Caco-2 (cell line): ENCODE data around the gene STT3B. TPM values are rescaled to one million over a fixed set of nuclear protein-coding genes. Genes with fewer than 3 reads are reported as not detected.

ENCODE experiments used
- BruUV-seq: library from RNA; stranded (reverse); fragments of 400-500 nt; replicated peaks from 2 replicates; lab custom pipeline; 2021; lab: Mats Ljungman, UMichigan
- CTCF ChIA-PET: fragments of 300-600 bp; sonication (Branson Sonifier 250); formaldehyde crosslinking; loops from one replicate; lab custom pipeline; 2022; ENCODE audit warnings: antibody characterized with exemption; lab: Charles Lee
- POLR2A ChIA-PET: fragments of 300-600 bp; sonication (Branson Sonifier 250); formaldehyde crosslinking; loops from one replicate; lab custom pipeline; 2022; ENCODE audit warnings: antibody characterized with exemption; lab: Charles Lee
- DNase-seq, 2 experiments: peaks; one replicate each; pipeline versions ENCODE4 v3.0.0 to v3.0.0-alpha.2; 2020 to 2022
- H3K27me3 ChIP-seq: replicated peaks from 2 replicates; pipeline ENCODE4 v1.6.0; 2011; ENCODE audit warnings: low read length; ENCODE audit not compliant: control insufficient read depth, insufficient read depth
- H3K36me3 ChIP-seq: 2 replicates; pipeline ENCODE4 v1.5.1; 2011; ENCODE audit warnings: low read length; ENCODE audit not compliant: control insufficient read depth, insufficient read depth
- H3K4me1 ChIP-seq: fragments of 250-450 bp; sonication (Bioruptor Pico); 2 replicates; pipeline ENCODE4 v1.5.1; 2020; ENCODE audit warnings: mild to moderate bottlenecking
- H3K4me3 ChIP-seq: 2 replicates; pipeline ENCODE4 v1.5.1; 2011; ENCODE audit warnings: low read depth, mild to moderate bottlenecking, control low read depth, low read length
- H3K9me3 ChIP-seq: fragments of 250-450 bp; sonication (Bioruptor Pico); 2 replicates; pipeline ENCODE4 v1.5.1; 2020; ENCODE audit warnings: mild to moderate bottlenecking, moderate library complexity
- H3K27ac Mint-ChIP-seq: one replicate; pipeline ENCODE4 v1.8.0; 2022; ENCODE audit warnings: mixed read lengths; ENCODE audit not compliant: unreplicated experiment
- H3K27me3 Mint-ChIP-seq: one replicate; pipeline ENCODE4 v1.8.0; 2022; ENCODE audit warnings: mixed read lengths; ENCODE audit not compliant: insufficient read depth, unreplicated experiment
- H3K36me3 Mint-ChIP-seq: one replicate; pipeline ENCODE4 v1.8.0; 2022; ENCODE audit warnings: mild to moderate bottlenecking, mixed read lengths; ENCODE audit not compliant: insufficient read depth, unreplicated experiment
- H3K4me1 Mint-ChIP-seq: one replicate; pipeline ENCODE4 v1.8.0; 2022; ENCODE audit warnings: low read depth, mixed read lengths; ENCODE audit not compliant: unreplicated experiment
- H3K4me3 Mint-ChIP-seq: one replicate; pipeline ENCODE4 v1.8.0; 2022; ENCODE audit warnings: mild to moderate bottlenecking, moderate library complexity, mixed read lengths; ENCODE audit not compliant: unreplicated experiment
- H3K9me3 Mint-ChIP-seq: one replicate; pipeline ENCODE4 v1.8.0; 2022; ENCODE audit warnings: mixed read lengths; ENCODE audit not compliant: unreplicated experiment
- intact Hi-C: fragments of 100-400 bp; cut with micrococcal nuclease; formaldehyde crosslinking; loops from one replicate; pipeline ENCODE4 v1.10.0; 2022; ENCODE audit not compliant: unreplicated experiment
- total RNA-seq: library from RNA; stranded (reverse); gene quantifications from 2 replicates; pipeline ENCODE4 v1.2.3, GENCODE V29; 2022
- TF ChIP-seq, protein P1 (sequence below), 2 experiments: fragments of 200-600 bp in 1 of 2; IDR thresholded peaks; 1 replicate in 1 of 2; 2 replicates in 1 of 2; pipeline versions ENCODE4 v1.5.1 to v1.8.0; 2011 to 2022; ENCODE audit warnings: antibody characterized with exemption in 1 of 2, control low read depth in 1 of 2, inconsistent platforms in 1 of 2, low read depth in 1 of 2, low read length in 1 of 2, mild to moderate bottlenecking in 1 of 2, moderate library complexity in 1 of 2; ENCODE audit not compliant: insufficient read depth in 1 of 2, severe bottlenecking in 1 of 2, unreplicated experiment in 1 of 2

Gene STT3B
- total RNA-seq, 1 experiment from 2014 or later = 162 TPM

DNA sequence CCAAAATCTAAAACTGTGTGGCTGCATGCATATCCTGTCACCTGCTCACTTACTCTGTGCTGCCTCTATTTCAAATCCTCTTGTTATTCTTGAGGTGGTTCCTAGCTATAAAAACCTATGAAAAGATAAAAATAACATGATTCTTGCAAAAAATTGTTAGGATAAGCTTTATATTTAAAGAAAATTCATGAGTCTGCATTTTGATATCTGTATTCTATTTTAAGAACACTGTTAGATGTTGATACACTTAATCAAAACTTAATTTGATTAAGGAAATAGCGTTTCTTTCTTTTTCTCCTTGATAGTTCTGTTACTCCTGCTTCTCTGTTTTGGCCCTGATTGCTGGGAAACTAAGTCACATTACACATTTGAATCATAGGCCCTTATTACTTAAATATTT, 22.5 kb downstream of the STT3B start:
- Histone ChIP-seq H3K36me3 (no peaks in the 10 kb centered on the region), H3K27me3 (no peaks in the 10 kb centered on the region), H3K4me1 (no peaks in the 10 kb centered on the region), H3K4me3 (no peak overlapping the region), H3K9me3 (no peaks in the 10 kb centered on the region)
- TF ChIP-seq, protein P1, sequence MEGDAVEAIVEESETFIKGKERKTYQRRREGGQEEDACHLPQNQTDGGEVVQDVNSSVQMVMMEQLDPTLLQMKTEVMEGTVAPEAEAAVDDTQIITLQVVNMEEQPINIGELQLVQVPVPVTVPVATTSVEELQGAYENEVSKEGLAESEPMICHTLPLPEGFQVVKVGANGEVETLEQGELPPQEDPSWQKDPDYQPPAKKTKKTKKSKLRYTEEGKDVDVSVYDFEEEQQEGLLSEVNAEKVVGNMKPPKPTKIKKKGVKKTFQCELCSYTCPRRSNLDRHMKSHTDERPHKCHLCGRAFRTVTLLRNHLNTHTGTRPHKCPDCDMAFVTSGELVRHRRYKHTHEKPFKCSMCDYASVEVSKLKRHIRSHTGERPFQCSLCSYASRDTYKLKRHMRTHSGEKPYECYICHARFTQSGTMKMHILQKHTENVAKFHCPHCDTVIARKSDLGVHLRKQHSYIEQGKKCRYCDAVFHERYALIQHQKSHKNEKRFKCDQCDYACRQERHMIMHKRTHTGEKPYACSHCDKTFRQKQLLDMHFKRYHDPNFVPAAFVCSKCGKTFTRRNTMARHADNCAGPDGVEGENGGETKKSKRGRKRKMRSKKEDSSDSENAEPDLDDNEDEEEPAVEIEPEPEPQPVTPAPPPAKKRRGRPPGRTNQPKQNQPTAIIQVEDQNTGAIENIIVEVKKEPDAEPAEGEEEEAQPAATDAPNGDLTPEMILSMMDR (IDR thresholded peaks at IDR 0.05; ENCODE audit: insufficient read depth in 1 of 2, low read depth in 1 of 2, low read length in 1 of 2, severe bottlenecking in 1 of 2, unreplicated experiment in 1 of 2) = no peak
- peaks cover 19% of the 10 kb centered on the region for H3K4me1 Mint-ChIP-seq
- ChIA-PET POLR2A (no interaction called here), CTCF (no interaction called here)
- BruUV-seq = no TSS peak
- H3K27ac Mint-ChIP-seq = no peak overlapping the region
- no peaks in the 10 kb centered on the region for H3K9me3 Mint-ChIP-seq
- no peaks in the 10 kb centered on the region for H3K27me3 Mint-ChIP-seq
- H3K36me3 Mint-ChIP-seq = peaks cover 10% of the 10 kb centered on the region
- no peak overlapping the region for H3K4me3 Mint-ChIP-seq
- intact Hi-C loops = no loop called here
- no peak for DNase-seq

DNA sequence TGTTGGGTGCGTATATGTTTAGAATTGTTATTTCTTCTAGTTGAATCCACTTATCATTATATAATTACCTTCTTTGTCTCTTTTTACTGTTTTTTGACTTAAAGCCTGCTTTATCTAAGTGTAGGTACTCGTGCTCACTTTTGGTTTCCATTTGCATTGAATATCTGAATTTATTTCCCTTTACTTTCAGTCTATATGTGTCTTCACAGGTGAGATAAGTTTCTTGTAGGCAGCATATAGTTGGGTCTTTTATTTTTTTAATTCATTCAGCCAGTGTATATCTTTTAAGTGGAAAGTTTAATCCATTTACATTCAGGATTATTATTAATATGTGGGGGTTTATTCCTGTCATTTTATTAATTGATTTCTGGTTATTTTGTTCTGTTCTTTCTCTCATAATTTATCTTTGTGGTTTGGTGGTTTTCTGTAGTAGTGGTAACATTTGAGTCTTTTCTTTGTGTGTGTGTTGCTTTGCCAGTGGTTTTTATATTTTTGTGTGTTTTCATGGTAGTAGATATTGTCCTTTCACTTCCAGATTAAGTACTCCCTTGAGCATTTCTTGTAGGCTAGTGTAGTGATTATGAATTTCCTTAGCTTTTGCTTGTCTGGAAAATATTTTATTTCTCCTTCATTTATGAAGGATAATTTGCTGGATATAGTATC, 27.3 kb downstream of the STT3B start:
- TF ChIP-seq, protein P1 (IDR thresholded peaks at IDR 0.05; ENCODE audit: insufficient read depth in 1 of 2, low read depth in 1 of 2, low read length in 1 of 2, severe bottlenecking in 1 of 2, unreplicated experiment in 1 of 2) = no peak
- Mint-ChIP-seq H3K36me3 (peaks cover 8% of the 10 kb centered on the region), H3K4me3 (no peak overlapping the region), H3K9me3 (no peaks in the 10 kb centered on the region), H3K27ac (no peak overlapping the region), H3K4me1 (peaks cover 30% of the 10 kb centered on the region), H3K27me3 (no peaks in the 10 kb centered on the region)
- no peaks in the 10 kb centered on the region for H3K9me3 ChIP-seq
- H3K27me3 ChIP-seq = no peaks in the 10 kb centered on the region
- POLR2A ChIA-PET = no interaction called here
- no peaks in the 10 kb centered on the region for H3K36me3 ChIP-seq
- no peak overlapping the region for H3K4me3 ChIP-seq
- intact Hi-C loops = no loop called here
- CTCF ChIA-PET = no interaction called here
- DNase-seq = no peak
- H3K4me1 ChIP-seq = peaks cover 24% of the 10 kb centered on the region
- BruUV-seq = no TSS peak

DNA sequence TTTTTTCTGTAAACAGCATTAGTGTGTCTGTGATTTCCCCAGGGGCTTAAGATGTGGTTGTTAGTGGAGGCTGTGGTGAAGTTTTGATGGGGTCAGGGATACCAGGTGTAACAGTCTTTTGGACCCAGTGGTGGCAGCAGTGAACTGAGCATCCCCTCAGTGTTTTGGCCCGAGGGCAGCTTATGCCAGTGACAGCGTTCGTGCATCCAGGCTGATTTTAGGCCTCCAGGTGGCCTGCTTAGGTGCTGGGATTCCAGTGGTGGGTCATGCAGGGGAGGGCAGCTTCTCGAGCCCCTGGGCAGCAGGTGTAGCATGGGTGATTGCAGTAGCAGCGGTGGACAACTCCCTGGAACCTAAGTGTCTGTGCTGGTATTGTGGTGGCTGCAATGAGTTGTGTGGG, 29.2 kb downstream of the STT3B start:
- Histone ChIP-seq H3K9me3 (no peaks in the 10 kb centered on the region), H3K4me3 (no peak overlapping the region), H3K36me3 (no peaks in the 10 kb centered on the region), H3K27me3 (no peaks in the 10 kb centered on the region), H3K4me1 (peaks cover 27% of the 10 kb centered on the region)
- Mint-ChIP-seq H3K36me3 (peaks cover 7% of the 10 kb centered on the region), H3K27me3 (no peaks in the 10 kb centered on the region), H3K4me3 (no peak overlapping the region), H3K4me1 (peaks cover 43% of the 10 kb centered on the region), H3K9me3 (no peaks in the 10 kb centered on the region), H3K27ac (peak overlapping the region; percentile 12)
- ChIA-PET CTCF (no interaction called here), POLR2A (no interaction called here)
- peak in 1 of 2 experiments; percentile 4 for DNase-seq
- BruUV-seq = no TSS peak
- intact Hi-C loops = no loop called here
- TF ChIP-seq, protein P1 (IDR thresholded peaks at IDR 0.05; ENCODE audit: insufficient read depth in 1 of 2, low read depth in 1 of 2, low read length in 1 of 2, severe bottlenecking in 1 of 2, unreplicated experiment in 1 of 2) = no peak
